Measurements from ENCODE around the gene CGA.

DNA sequence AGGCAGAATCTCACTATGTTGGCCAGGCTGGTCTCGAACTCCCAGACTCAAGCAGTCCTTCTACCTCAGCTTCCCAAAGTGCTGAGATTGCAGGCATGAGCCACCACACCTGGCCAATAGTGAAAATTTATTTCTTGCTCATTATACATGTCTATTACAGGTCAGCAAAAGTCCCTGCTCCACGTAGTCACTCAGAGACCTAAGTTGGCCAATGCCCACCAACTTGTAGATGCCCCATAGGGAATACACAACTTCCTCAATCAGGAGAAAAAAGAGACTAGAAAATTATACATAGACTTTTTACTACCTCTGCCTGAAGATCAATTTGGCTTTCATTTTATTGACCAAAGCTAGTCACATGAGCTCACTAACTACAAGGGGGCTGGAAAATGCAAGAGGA lies 22.0 kb upstream of the CGA start:
- TF ChIP-seq POLR2A (IDR thresholded peaks at IDR 0.05) = no peak
- TF ChIP-seq, protein P1, sequence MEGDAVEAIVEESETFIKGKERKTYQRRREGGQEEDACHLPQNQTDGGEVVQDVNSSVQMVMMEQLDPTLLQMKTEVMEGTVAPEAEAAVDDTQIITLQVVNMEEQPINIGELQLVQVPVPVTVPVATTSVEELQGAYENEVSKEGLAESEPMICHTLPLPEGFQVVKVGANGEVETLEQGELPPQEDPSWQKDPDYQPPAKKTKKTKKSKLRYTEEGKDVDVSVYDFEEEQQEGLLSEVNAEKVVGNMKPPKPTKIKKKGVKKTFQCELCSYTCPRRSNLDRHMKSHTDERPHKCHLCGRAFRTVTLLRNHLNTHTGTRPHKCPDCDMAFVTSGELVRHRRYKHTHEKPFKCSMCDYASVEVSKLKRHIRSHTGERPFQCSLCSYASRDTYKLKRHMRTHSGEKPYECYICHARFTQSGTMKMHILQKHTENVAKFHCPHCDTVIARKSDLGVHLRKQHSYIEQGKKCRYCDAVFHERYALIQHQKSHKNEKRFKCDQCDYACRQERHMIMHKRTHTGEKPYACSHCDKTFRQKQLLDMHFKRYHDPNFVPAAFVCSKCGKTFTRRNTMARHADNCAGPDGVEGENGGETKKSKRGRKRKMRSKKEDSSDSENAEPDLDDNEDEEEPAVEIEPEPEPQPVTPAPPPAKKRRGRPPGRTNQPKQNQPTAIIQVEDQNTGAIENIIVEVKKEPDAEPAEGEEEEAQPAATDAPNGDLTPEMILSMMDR (IDR thresholded peaks at IDR 0.05) = no peak

Data from suprapubic skin (tissue), 3 donors.